ENCODE measurements around the gene COQ8A. TPM values are rescaled to one million over a fixed set of nuclear protein-coding genes. Genes with fewer than 3 reads are reported as not detected.

COQ8A gene
- total and polyA plus RNA-seq, 4 donors: 15.8 to 20.8 (median 18.2) TPM

DNA sequence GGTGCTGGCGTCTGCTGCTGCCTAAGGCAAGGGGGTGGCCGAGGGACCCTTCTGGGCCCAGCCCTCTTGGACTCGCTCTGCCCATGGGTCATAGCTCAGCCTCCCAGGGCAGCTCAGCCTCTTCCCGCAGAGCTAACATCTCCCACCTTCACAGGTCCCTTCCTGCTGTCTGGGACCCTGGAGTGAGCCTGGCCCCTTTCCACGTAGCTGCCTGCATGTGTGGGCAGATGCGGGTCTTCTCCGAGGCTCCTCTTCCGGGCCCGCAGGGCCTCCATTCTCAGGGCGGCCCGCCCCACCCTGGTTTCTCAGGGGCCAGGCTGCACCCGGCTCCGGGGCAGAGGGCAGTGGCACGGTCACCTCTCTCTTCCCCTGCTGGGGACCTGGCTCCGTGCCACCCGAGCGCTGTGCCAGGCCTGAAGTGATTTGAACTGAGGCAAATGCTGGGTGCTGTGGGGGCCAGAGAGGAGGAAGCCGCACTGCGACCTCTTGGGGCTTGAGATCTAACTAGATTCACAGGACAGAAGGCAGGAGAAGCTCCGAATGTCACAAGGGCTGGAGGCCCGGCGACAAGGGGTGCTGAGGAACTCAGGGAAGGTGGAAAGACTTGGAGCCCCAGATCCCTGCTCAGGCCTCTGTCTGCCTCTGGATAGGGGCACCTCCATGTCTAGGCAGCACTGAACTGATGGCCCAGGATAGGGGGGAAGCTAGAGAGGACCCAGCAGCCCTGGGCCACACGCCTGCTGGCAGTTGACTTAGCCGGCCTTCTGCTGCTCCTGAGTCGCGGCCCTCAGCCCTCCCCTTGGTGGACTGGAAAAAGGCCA is 40.7 kb downstream of the COQ8A start:
- peaks cover 82% of the 10 kb centered on the region for H3K36me3 ChIP-seq (ENCODE audit: control insufficient read depth, insufficient read depth, low read length)
- H3K27me3 ChIP-seq (ENCODE audit: control insufficient read depth, insufficient read depth, low read length): no peaks in the 10 kb centered on the region
- no peak overlapping the region for H3K27ac ChIP-seq (ENCODE audit: low read depth, low read length)
- peaks cover 32% of the 10 kb centered on the region for H3K4me1 ChIP-seq (ENCODE audit: control insufficient read depth, insufficient read depth, low read length)
- 89% methylated on average over 25 of the region's 26 CpGs for WGBS (ENCODE audit: insufficient coverage)
- H3K4me3 ChIP-seq (ENCODE audit: low read depth, low read length): no peak overlapping the region
- DNase-seq (ENCODE audit: low read depth in 4 of 6, low spot score in 6 of 6): no peak
- no peaks in the 10 kb centered on the region for H3K9me3 ChIP-seq (ENCODE audit: control insufficient read depth, insufficient read depth, low read length)

DNA sequence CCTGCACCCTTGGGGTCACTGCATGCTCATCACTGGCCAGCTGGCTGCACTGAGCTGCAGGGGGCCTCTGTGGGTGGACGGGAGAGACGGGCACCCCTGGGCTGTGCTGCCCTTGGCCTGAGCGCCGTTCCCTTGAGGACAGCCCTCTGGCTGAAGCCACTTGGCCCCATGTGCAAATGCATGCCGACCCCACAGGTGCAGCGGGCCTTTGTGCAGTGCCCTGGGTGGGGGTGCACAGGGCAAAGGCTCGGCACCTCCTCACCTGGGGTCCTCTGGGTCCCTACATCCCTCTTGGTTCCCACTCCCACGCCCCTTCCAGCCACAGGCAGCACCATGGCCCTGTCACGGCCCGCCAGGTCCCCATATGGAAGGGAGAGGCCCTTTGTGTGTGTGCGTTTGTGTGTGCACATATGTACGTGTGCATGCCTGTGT is 41.3 kb downstream of the COQ8A start:
- H3K9me3 ChIP-seq (ENCODE audit: control insufficient read depth, insufficient read depth, low read length): no peaks in the 10 kb centered on the region
- DNase-seq (ENCODE audit: low read depth in 4 of 6, low spot score in 6 of 6): no peak
- 83% methylated on average over 9 of the region's 12 CpGs for WGBS (ENCODE audit: insufficient coverage)
- peaks cover 88% of the 10 kb centered on the region for H3K36me3 ChIP-seq (ENCODE audit: control insufficient read depth, insufficient read depth, low read length)
- H3K27ac ChIP-seq (ENCODE audit: low read depth, low read length): no peak overlapping the region
- H3K4me1 ChIP-seq (ENCODE audit: control insufficient read depth, insufficient read depth, low read length): peaks cover 31% of the 10 kb centered on the region
- no peaks in the 10 kb centered on the region for H3K27me3 ChIP-seq (ENCODE audit: control insufficient read depth, insufficient read depth, low read length)
- no peak overlapping the region for H3K4me3 ChIP-seq (ENCODE audit: low read depth, low read length)

DNA sequence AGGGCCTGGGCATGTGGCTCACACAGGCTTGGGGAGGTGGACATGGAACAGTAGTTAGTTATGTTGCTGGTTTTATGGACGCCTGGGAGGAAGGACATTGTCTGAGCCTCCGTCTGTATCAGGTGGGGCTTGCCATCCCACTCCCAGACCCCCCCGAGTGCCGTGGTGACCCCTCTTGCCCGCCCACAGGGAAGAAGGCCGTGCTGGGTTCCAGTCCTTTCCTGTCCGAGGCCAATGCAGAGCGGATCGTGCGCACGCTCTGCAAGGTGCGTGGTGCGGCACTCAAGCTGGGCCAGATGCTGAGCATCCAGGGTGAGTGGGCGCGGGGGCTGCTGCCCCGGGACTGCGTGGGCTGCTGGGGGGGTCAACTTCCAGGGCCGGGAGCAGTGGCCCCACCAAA is 41.7 kb downstream of the COQ8A start:
- H3K4me1 ChIP-seq (ENCODE audit: control insufficient read depth, insufficient read depth, low read length): peaks cover 31% of the 10 kb centered on the region
- H3K27me3 ChIP-seq (ENCODE audit: control insufficient read depth, insufficient read depth, low read length): no peaks in the 10 kb centered on the region
- no peak overlapping the region for H3K4me3 ChIP-seq (ENCODE audit: low read depth, low read length)
- H3K36me3 ChIP-seq (ENCODE audit: control insufficient read depth, insufficient read depth, low read length): peaks cover 92% of the 10 kb centered on the region
- DNase-seq (ENCODE audit: low read depth in 4 of 6, low spot score in 6 of 6): no peak
- H3K27ac ChIP-seq (ENCODE audit: low read depth, low read length): no peak overlapping the region
- 95% methylated on average over 18 of the region's 18 CpGs for WGBS (ENCODE audit: insufficient coverage)
- no peaks in the 10 kb centered on the region for H3K9me3 ChIP-seq (ENCODE audit: control insufficient read depth, insufficient read depth, low read length)

DNA sequence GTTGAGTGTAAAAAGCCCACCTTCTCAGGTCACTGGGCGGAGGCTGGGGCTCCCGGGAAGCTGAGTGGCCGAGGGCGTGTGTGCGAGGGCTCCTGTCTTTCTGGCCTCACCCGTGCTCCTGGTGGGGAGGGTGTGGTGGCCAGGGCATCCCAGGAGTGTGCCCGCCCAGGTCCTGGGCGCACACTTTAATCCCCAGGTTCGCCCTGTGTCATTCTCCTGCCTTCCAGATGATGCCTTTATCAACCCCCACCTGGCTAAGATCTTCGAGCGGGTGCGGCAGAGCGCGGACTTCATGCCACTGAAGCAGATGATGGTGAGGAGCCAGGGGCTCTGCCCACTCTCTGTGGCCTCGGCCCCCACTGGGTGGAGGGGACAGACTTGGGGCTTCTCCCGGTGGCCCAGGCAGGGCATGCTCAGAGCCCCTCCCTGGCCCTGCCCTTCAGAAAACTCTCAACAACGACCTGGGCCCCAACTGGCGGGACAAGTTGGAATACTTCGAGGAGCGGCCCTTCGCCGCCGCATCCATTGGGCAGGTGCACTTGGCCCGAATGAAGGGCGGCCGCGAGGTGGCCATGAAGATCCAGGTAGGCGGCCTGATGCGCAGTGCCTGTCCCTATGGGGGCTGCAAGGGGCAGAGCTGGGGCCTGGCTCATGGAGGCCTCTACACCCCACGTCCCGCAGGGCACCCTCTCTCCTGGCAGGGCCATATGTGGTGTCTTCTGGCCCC is 42.5 kb downstream of the COQ8A start:
- H3K9me3 ChIP-seq (ENCODE audit: control insufficient read depth, insufficient read depth, low read length): no peaks in the 10 kb centered on the region
- DNase-seq (ENCODE audit: low read depth in 4 of 6, low spot score in 6 of 6): no peak
- WGBS (ENCODE audit: insufficient coverage): 93% methylated on average over 23 of the region's 31 CpGs
- H3K4me1 ChIP-seq (ENCODE audit: control insufficient read depth, insufficient read depth, low read length): peaks cover 35% of the 10 kb centered on the region
- peaks cover 92% of the 10 kb centered on the region for H3K36me3 ChIP-seq (ENCODE audit: control insufficient read depth, insufficient read depth, low read length)
- no peak overlapping the region for H3K4me3 ChIP-seq (ENCODE audit: low read depth, low read length)
- no peak overlapping the region for H3K27ac ChIP-seq (ENCODE audit: low read depth, low read length)
- H3K27me3 ChIP-seq (ENCODE audit: control insufficient read depth, insufficient read depth, low read length): no peaks in the 10 kb centered on the region

DNA sequence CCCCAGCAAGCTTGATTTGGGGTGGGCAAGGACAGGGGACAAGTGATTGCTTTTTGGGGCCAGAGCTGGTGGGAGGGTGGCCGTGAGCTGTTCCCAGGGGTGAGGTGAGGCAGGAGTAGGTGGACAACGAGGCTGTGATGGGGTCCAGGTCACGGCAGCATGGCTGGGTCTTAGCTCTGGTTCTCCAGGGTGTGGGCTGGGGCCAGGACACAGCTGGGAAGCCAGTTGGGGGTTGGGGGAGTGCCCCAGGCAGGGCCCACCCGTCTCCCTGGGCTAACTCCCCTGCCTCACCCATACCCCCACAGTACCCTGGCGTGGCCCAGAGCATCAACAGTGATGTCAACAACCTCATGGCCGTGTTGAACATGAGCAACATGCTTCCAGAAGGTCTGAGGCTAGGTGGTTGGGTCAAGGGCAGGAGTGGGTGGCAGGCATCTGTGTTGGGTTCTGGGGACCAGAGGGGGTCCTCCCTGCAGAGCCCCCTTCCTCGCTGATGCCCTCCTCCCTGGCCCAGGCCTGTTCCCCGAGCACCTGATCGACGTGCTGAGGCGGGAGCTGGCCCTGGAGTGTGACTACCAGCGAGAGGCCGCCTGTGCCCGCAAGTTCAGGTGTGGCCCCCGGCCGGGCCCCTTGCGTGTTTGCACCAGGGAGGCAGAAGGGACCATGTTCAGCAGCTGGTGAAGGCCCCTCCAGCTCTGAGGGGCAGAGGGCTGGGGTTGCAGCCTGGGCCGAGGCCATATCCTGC is 43.3 kb downstream of the COQ8A start:
- no peak for DNase-seq (ENCODE audit: low read depth in 4 of 6, low spot score in 6 of 6)
- Histone ChIP-seq H3K4me1 (ENCODE audit: control insufficient read depth, insufficient read depth, low read length) (peaks cover 39% of the 10 kb centered on the region), H3K36me3 (ENCODE audit: control insufficient read depth, insufficient read depth, low read length) (peaks cover 90% of the 10 kb centered on the region), H3K4me3 (ENCODE audit: low read depth, low read length) (no peak overlapping the region), H3K9me3 (ENCODE audit: control insufficient read depth, insufficient read depth, low read length) (no peaks in the 10 kb centered on the region), H3K27ac (ENCODE audit: low read depth, low read length) (no peak overlapping the region), H3K27me3 (ENCODE audit: control insufficient read depth, insufficient read depth, low read length) (no peaks in the 10 kb centered on the region)
- WGBS (ENCODE audit: insufficient coverage): 97% methylated on average over 15 of the region's 18 CpGs

DNA sequence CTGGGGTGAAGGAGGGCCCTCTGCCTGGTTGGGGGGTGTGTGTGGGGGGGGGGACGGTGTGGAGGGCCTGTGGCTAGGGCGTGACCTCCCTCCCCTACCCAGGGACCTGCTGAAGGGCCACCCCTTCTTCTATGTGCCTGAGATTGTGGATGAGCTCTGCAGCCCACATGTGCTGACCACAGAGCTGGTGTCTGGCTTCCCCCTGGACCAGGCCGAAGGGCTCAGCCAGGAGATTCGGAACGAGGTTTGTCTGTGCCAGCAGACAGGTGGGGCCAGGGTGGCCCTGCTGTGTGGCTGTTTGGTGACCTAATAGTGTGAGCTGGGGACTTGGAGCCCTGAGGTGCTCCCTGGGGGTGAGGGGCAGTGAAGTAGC is 43.9 kb downstream of the COQ8A start:
- peaks cover 86% of the 10 kb centered on the region for H3K36me3 ChIP-seq (ENCODE audit: control insufficient read depth, insufficient read depth, low read length)
- 97% methylated on average over 4 of the region's 5 CpGs for WGBS (ENCODE audit: insufficient coverage)

DNA sequence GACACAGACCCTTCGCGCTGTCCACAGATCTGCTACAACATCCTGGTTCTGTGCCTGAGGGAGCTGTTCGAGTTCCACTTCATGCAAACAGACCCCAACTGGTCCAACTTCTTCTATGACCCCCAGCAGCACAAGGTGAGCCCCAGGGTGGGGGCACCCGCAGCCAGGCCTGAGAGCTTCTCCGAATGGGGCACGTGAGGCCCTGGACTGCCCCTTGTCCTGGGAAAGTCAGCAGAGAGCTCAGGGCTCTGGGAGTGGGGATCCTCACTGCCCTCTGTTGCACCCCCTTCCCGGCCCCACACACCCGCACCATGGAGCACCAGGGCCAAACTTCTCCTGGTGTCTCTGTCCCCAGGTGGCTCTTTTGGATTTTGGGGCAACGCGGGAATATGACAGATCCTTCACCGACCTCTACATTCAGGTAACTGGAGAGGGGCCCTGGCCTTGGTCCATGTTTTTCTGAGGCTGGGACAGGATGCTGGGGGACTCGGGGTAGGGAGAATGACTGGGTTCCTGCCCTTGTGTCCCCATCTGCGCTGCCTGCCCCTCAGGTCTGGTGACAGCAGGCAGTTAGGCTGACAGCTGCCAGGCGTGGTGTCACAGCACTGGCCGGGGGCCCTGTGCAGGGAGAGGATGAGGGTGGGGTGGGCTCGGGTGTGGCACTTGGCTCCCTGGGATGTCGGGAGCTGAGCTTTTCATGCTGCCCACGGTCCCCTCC is 44.6 kb downstream of the COQ8A start:
- WGBS (ENCODE audit: insufficient coverage): 83% methylated on average over 15 of the region's 18 CpGs
- Histone ChIP-seq H3K27ac (ENCODE audit: low read depth, low read length) (no peak overlapping the region), H3K4me1 (ENCODE audit: control insufficient read depth, insufficient read depth, low read length) (peaks cover 32% of the 10 kb centered on the region), H3K36me3 (ENCODE audit: control insufficient read depth, insufficient read depth, low read length) (peaks cover 79% of the 10 kb centered on the region), H3K27me3 (ENCODE audit: control insufficient read depth, insufficient read depth, low read length) (no peaks in the 10 kb centered on the region), H3K4me3 (ENCODE audit: low read depth, low read length) (no peak overlapping the region), H3K9me3 (ENCODE audit: control insufficient read depth, insufficient read depth, low read length) (no peaks in the 10 kb centered on the region)
- no peak for DNase-seq (ENCODE audit: low read depth in 4 of 6, low spot score in 6 of 6)

More for the DNA sequence above, 43.9 kb downstream of the COQ8A start:
- peaks cover 39% of the 10 kb centered on the region for H3K4me1 ChIP-seq (ENCODE audit: control insufficient read depth, insufficient read depth, low read length)
- no peak overlapping the region for H3K4me3 ChIP-seq (ENCODE audit: low read depth, low read length)
- no peaks in the 10 kb centered on the region for H3K9me3 ChIP-seq (ENCODE audit: control insufficient read depth, insufficient read depth, low read length)
- no peak overlapping the region for H3K27ac ChIP-seq (ENCODE audit: low read depth, low read length)
- DNase-seq (ENCODE audit: low read depth in 4 of 6, low spot score in 6 of 6): no peak
- no peaks in the 10 kb centered on the region for H3K27me3 ChIP-seq (ENCODE audit: control insufficient read depth, insufficient read depth, low read length)

DNA sequence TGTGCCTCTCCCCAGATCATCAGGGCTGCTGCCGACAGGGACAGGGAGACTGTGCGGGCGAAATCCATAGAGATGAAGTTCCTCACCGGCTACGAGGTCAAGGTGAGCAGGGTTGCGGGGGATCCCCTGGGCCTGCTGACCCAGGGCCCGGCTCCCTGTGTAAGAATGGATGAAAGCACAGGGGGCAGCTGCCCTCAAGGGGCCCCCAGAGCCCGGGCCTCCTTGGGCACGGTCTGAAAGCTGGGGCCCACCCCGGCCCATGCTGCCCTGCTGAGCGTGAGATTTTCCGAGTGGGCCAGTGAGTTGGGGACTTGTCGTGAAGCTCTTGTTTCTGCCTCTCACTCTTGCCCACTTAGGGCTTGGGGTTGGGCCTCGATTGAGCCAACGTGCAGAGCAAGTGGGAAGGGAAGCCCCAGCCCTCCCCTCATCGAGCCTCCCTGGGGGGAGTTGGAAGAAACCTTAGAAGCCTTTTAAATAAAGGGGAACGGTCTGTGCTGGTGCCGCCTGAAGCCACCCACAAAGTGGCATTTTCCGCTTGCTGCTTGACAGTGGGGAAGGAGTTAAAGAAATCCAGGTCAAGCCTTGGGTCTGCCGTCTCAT is 45.2 kb downstream of the COQ8A start:
- peaks cover 76% of the 10 kb centered on the region for H3K36me3 ChIP-seq (ENCODE audit: control insufficient read depth, insufficient read depth, low read length)
- H3K4me3 ChIP-seq (ENCODE audit: low read depth, low read length): no peak overlapping the region
- H3K4me1 ChIP-seq (ENCODE audit: control insufficient read depth, insufficient read depth, low read length): peaks cover 27% of the 10 kb centered on the region
- H3K27ac ChIP-seq (ENCODE audit: low read depth, low read length): no peak overlapping the region
- H3K27me3 ChIP-seq (ENCODE audit: control insufficient read depth, insufficient read depth, low read length): no peaks in the 10 kb centered on the region
- DNase-seq (ENCODE audit: low read depth in 4 of 6, low spot score in 6 of 6): no peak
- 81% methylated on average over 17 of the region's 20 CpGs for WGBS (ENCODE audit: insufficient coverage)
- H3K9me3 ChIP-seq (ENCODE audit: control insufficient read depth, insufficient read depth, low read length): no peaks in the 10 kb centered on the region
